Measurements from ENCODE around the gene NDUFA8. TPM values are rescaled to one million over a fixed set of nuclear protein-coding genes. Genes with fewer than 3 reads are reported as not detected.

The NDUFA8 gene
- total RNA-seq, 1 experiment from 2014 or later: 55.5 TPM

- ChIA-PET CTCF (no interaction called here), POLR2A (interaction anchor here (0.7 kb wide), 2 partner anchors 26 to 163 kb away, joined by 3 to 16 read pairs; no protein-coding TSS in a partner anchor)
- H3K4me1 ChIP-seq (ENCODE audit: control insufficient read depth, insufficient read depth, low read length): peaks cover 3% of the 10 kb centered on the region; the same call in 1 of the 2 replicates
- H3K36me3 ChIP-seq (ENCODE audit: control insufficient read depth, insufficient read depth, low read length): no peaks in the 10 kb centered on the region; the same call in none of the 2 replicates
- no peaks in the 10 kb centered on the region for H3K9me3 ChIP-seq (ENCODE audit: control insufficient read depth, insufficient read depth, low read depth, low read length)
- no peaks in the 10 kb centered on the region for H3K27me3 ChIP-seq (ENCODE audit: control insufficient read depth, insufficient read depth, low read length)
- TF ChIP-seq REST (IDR thresholded peaks at IDR 0.05; ENCODE audit: insufficient read depth in 1 of 2, low read depth in 2 of 2, low read length in 1 of 2) (no peak), TCF7L2 (IDR thresholded peaks at IDR 0.05; ENCODE audit: low read depth, low read length) (no peak), POLR2AphosphoS5 (IDR thresholded peaks at IDR 0.05; ENCODE audit: low read depth, low read length) (no peak), SIN3A (IDR thresholded peaks at IDR 0.05; ENCODE audit: borderline replicate concordance, insufficient read depth, low read depth, low read length) (no peak), CTCF (IDR thresholded peaks at IDR 0.05) (no peak)
- H3K4me3 ChIP-seq (ENCODE audit: low read depth in 2 of 2, low read length in 2 of 2): no peak overlapping the region
- ATAC-seq (0 out of 2 replicates have a peak, but pooled peaks have one; percentile 60), DNase-seq (ENCODE audit: low read depth, low spot score) (no peak)
- in situ Hi-C loops (cut with HindIII; ENCODE audit: low pct_unique_long_range_greater_than_20kb, low sequenced_read_pairs): no loop called here
- no TSS peak for BruUV-seq (replicated peaks)
- no peak overlapping the region for H3K27ac ChIP-seq (ENCODE audit: low read length)
- intact Hi-C loops (cut with micrococcal nuclease; ENCODE audit: unreplicated experiment): no loop called here
These were observed 20.9 kb downstream of the NDUFA8 start for GRCh38 chr9:122138560-122139268.

- DNase-seq (ENCODE audit: low read depth, low spot score): no peak
- in situ Hi-C loops (cut with HindIII; ENCODE audit: low pct_unique_long_range_greater_than_20kb, low sequenced_read_pairs) (no loop called here), intact Hi-C loops (cut with micrococcal nuclease; ENCODE audit: unreplicated experiment) (no loop called here)
- no peak for ATAC-seq
- Histone ChIP-seq H3K27ac (ENCODE audit: low read length) (no peak overlapping the region), H3K4me1 (ENCODE audit: control insufficient read depth, insufficient read depth, low read length) (peaks cover 3% of the 10 kb centered on the region; the same call in 1 of the 2 replicates), H3K36me3 (ENCODE audit: control insufficient read depth, insufficient read depth, low read length) (no peaks in the 10 kb centered on the region), H3K9me3 (ENCODE audit: control insufficient read depth, insufficient read depth, low read depth, low read length) (no peaks in the 10 kb centered on the region), H3K4me3 (ENCODE audit: low read depth in 2 of 2, low read length in 2 of 2) (no peak overlapping the region), H3K27me3 (ENCODE audit: control insufficient read depth, insufficient read depth, low read length) (no peaks in the 10 kb centered on the region)
- ChIA-PET POLR2A (no interaction called here), CTCF (no interaction called here)
- no TSS peak for BruUV-seq (replicated peaks)
- no peak for TF ChIP-seq TCF7L2 (IDR thresholded peaks at IDR 0.05; ENCODE audit: low read depth, low read length)
- no peak for TF ChIP-seq CTCF (IDR thresholded peaks at IDR 0.05)
- no peak for TF ChIP-seq SIN3A (IDR thresholded peaks at IDR 0.05; ENCODE audit: borderline replicate concordance, insufficient read depth, low read depth, low read length)
- TF ChIP-seq REST (IDR thresholded peaks at IDR 0.05; ENCODE audit: insufficient read depth in 1 of 2, low read depth in 2 of 2, low read length in 1 of 2): no peak
- TF ChIP-seq POLR2AphosphoS5 (IDR thresholded peaks at IDR 0.05; ENCODE audit: low read depth, low read length): no peak
These were observed 24.1 kb downstream of the NDUFA8 start for GRCh38 chr9:122135529-122135859.

Data from Panc1 (cell line).